Measurements from ENCODE around the gene GTPBP1.

DNA sequence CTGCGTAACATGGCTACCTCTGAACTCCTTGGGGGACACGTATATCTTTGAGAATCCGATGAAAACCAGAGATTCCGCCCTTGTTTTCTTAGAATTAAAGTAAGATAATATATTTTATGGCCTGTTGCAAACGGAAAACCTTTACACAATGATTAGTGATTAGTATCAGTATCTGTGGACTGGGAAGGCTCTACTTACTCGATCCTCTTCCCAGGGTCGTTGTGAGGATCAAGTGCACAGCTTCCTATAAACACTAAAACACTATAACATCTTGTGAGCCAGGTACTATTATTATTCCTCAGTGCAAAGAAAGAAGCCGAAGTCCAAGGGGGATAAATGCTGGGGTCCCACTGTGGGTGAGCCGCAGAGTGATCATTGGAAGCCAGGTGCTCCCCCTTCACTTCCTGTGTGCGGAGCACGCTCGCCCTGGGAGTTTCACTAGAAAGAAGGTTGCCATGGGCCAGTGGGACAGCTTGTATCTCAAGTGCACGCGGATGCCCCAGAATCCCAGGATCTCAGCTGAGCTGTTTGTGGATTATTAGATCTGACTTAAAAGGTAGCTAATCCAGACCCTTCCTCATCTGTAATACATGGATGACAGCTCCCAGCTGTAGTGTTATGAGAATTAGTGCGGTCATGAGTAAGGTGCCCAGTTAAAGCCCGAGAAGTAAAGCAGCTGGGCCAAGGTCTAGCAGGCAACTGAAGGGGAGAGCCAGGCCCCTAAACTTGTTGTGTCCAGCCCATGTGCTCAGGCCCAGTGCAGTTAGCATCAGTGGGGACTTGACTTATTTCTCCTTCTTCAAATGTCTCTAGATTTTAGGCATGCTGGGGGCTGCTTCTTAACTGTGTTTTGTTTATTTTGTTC is 48.5 kb upstream of the GTPBP1 start:
- TF ChIP-seq, protein P1, sequence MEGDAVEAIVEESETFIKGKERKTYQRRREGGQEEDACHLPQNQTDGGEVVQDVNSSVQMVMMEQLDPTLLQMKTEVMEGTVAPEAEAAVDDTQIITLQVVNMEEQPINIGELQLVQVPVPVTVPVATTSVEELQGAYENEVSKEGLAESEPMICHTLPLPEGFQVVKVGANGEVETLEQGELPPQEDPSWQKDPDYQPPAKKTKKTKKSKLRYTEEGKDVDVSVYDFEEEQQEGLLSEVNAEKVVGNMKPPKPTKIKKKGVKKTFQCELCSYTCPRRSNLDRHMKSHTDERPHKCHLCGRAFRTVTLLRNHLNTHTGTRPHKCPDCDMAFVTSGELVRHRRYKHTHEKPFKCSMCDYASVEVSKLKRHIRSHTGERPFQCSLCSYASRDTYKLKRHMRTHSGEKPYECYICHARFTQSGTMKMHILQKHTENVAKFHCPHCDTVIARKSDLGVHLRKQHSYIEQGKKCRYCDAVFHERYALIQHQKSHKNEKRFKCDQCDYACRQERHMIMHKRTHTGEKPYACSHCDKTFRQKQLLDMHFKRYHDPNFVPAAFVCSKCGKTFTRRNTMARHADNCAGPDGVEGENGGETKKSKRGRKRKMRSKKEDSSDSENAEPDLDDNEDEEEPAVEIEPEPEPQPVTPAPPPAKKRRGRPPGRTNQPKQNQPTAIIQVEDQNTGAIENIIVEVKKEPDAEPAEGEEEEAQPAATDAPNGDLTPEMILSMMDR (IDR thresholded peaks at IDR 0.05), result no peak
- no peak for TF ChIP-seq POLR2A (IDR thresholded peaks at IDR 0.05)

All from lower leg skin (tissue), 3 donors.